Ascending aorta (tissue), 2 donors: ENCODE measurements around the gene MTHFSD. TPM values are rescaled to one million over a fixed set of nuclear protein-coding genes. Genes with fewer than 3 reads are reported as not detected.
"Not testable (repeated sequence)": the region's sequence is repeated elsewhere in the genome, so short reads cannot be mapped to it uniquely, and the experiment has no call there.

Experiments used
- DNase-seq, 2 donors: peaks; one replicate each; pipeline ENCODE4 v3.0.0-alpha.2; 2019; ENCODE audit warnings: low spot score in 2 of 2
- H3K27ac ChIP-seq, 2 donors: fragments of 200-600 bp; sonication (generic); one replicate each; pipeline ENCODE4 v1.5.1; 2016 to 2017; ENCODE audit warnings: mild to moderate bottlenecking in 1 of 2
- H3K27me3 ChIP-seq: fragments of 200-600 bp; sonication (generic); one replicate; pipeline ENCODE4 v1.5.1; 2017
- H3K36me3 ChIP-seq, 2 donors: fragments of 200-600 bp; sonication (generic); one replicate each; pipeline ENCODE4 v1.5.1; 2016
- H3K4me1 ChIP-seq, 2 donors: fragments of 200-600 bp; sonication (generic); one replicate each; pipeline ENCODE4 v1.5.1; 2016 to 2017; ENCODE audit warnings: mild to moderate bottlenecking in 1 of 2
- H3K4me3 ChIP-seq, 2 donors: fragments of 200-600 bp; sonication (generic); one replicate each; pipeline ENCODE4 v1.5.1; 2016 to 2017; ENCODE audit warnings: mild to moderate bottlenecking in 1 of 2
- H3K9me3 ChIP-seq, 2 donors: fragments of 200-600 bp; sonication (generic); one replicate each; pipeline ENCODE4 v1.5.1; 2016
- intact Hi-C: fragments of 100-400 bp; cut with DNase I; formaldehyde crosslinking; loops from one replicate; pipeline ENCODE4 v1.15.1; 2023
- total RNA-seq: library from RNA; depleted of rRNA; stranded (reverse); fragments of >200 nt; gene quantifications from one replicate; pipeline ENCODE4 v1.1.0, GENCODE V29; 2016
- TF ChIP-seq, protein P1 (sequence below), 3 experiments: fragments of 200-600 bp in 2 of 3; fragments of 450-650 bp in 1 of 3; sonication (generic) in 2 of 3; IDR thresholded peaks; one replicate each; pipeline ENCODE4 v1.5.1; 2016 to 2019; ENCODE audit warnings: antibody characterized with exemption in 3 of 3, mild to moderate bottlenecking in 1 of 3, moderate library complexity in 1 of 3

Gene MTHFSD
- total RNA-seq, 1 donor from 2014 or later: 44.1 TPM

DNA sequence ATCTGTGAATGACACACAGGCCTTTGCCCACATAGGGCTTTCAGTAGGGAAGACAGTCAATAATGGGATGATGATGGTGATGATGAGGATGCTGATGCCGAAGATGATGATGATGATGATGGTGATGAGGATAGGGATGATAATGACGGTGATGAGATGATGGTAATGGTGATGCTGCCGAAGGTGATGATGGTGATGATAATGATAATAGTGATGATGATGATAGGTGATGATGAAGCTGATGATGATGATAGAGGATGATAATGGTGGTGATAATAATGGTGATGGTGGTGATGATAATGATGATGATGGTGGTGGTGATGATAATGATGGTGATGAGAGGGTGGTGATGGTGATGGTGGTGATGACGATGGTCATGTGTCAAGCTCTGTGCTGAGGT lies 36.2 kb upstream of the MTHFSD start:
- no peaks in the 10 kb centered on the region for H3K27me3 ChIP-seq
- H3K4me1 ChIP-seq: peaks cover 16 to 76% of the 10 kb centered on the region in 2 donors
- H3K36me3 ChIP-seq: no peaks in the 10 kb centered on the region
- peak in 1 of 2 donors; percentile 40 for DNase-seq
- H3K4me3 ChIP-seq: no peak overlapping the region
- TF ChIP-seq, protein P1, sequence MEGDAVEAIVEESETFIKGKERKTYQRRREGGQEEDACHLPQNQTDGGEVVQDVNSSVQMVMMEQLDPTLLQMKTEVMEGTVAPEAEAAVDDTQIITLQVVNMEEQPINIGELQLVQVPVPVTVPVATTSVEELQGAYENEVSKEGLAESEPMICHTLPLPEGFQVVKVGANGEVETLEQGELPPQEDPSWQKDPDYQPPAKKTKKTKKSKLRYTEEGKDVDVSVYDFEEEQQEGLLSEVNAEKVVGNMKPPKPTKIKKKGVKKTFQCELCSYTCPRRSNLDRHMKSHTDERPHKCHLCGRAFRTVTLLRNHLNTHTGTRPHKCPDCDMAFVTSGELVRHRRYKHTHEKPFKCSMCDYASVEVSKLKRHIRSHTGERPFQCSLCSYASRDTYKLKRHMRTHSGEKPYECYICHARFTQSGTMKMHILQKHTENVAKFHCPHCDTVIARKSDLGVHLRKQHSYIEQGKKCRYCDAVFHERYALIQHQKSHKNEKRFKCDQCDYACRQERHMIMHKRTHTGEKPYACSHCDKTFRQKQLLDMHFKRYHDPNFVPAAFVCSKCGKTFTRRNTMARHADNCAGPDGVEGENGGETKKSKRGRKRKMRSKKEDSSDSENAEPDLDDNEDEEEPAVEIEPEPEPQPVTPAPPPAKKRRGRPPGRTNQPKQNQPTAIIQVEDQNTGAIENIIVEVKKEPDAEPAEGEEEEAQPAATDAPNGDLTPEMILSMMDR (IDR thresholded peaks at IDR 0.05): no peak
- peak overlapping the region; percentile 95 to 99 for H3K27ac ChIP-seq
- intact Hi-C loops: no loop called here
- no peaks in the 10 kb centered on the region for H3K9me3 ChIP-seq

DNA sequence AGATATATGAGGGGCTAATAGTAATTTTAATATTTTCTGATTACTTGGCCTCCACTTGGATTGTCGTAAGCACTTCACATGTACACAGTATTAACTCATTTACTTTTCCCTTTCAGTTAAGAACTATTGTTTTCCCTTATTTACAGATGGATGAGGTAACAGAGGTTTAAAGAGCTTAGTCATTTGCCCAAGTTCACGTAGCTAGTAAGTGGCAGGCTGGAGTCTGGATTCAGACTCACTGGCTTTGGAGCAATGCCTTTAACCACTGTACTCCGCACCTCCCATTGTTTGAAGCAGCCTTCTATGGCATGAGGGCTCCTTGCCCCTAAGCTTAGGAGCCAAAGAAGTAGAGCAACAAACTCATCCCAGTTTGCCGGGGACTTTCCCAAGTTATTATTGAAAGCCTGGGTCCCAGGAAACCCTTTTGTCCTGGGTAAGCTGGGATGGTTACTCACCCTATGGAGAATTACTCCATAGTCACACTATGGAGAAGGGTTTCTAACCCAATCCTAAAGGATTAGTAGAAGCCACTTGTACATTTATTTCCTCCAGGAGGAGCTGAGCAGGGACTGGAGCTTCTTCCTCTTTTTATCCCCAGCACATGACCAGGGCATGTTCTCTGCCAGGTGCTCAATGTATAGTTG lies 35.6 kb upstream of the MTHFSD start:
- peaks cover 12 to 75% of the 10 kb centered on the region in 2 donors for H3K4me1 ChIP-seq
- H3K4me3 ChIP-seq: no peak overlapping the region
- peak overlapping the region; percentile 91 to 99 for H3K27ac ChIP-seq
- H3K9me3 ChIP-seq: no peaks in the 10 kb centered on the region
- intact Hi-C loops: no loop called here
- DNase-seq: peak in 1 of 2 donors; percentile 75
- H3K27me3 ChIP-seq: no peaks in the 10 kb centered on the region
- TF ChIP-seq, protein P1 (IDR thresholded peaks at IDR 0.05): no peak
- no peaks in the 10 kb centered on the region for H3K36me3 ChIP-seq

- H3K4me3 ChIP-seq, H3K36me3 ChIP-seq, H3K9me3 ChIP-seq, H3K27me3 ChIP-seq, DNase-seq, intact Hi-C loops: not testable (repeated sequence)
- H3K4me1 ChIP-seq: peaks cover 29 to 78% of the 10 kb centered on the region in 2 donors
- peak overlapping the region; percentile 91 to 99 for H3K27ac ChIP-seq
These were observed 32.9 kb upstream of the MTHFSD start for GRCh38 chr16:86587955-86588354.

DNA sequence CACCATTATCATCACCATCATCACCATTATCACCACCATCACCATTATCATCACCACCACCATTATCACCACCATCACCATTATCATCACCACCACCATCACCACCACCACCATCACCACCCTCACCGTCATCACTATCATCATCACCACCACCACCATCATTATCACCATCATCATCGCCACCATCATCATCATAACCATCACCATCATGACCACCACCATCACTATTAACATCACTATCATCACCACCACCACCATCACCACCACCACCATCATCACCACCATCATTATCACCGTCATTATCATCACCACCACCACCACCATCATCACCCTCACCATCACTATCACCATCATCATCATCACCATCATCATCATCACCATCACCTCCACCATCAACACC lies 32.5 kb upstream of the MTHFSD start:
- Histone ChIP-seq H3K4me1 (peaks cover 29 to 78% of the 10 kb centered on the region in 2 donors), H3K27me3 (no peaks in the 10 kb centered on the region), H3K27ac (peak overlapping the region; percentile 91 to 99), H3K36me3 (peaks cover 0 to 3% of the 10 kb centered on the region in 2 donors), H3K4me3 (no peak overlapping the region), H3K9me3 (no peaks in the 10 kb centered on the region)
- DNase-seq: peak in 1 of 2 donors; percentile 3
- TF ChIP-seq, protein P1 (IDR thresholded peaks at IDR 0.05): no peak
- intact Hi-C loops: no loop called here

- DNase-seq: peak in 1 of 2 donors; percentile 91
- Histone ChIP-seq H3K27me3 (no peaks in the 10 kb centered on the region), H3K36me3 (peaks cover 0 to 3% of the 10 kb centered on the region in 2 donors), H3K9me3 (no peaks in the 10 kb centered on the region), H3K4me1 (peaks cover 29 to 85% of the 10 kb centered on the region in 2 donors), H3K4me3 (peak overlapping the region in 1 of 2 donors; percentile 26), H3K27ac (peak overlapping the region; percentile 91 to 99)
- intact Hi-C loops: loop anchor here (2.0 kb wide), 1 partner anchor 23 kb away; no protein-coding TSS in a partner anchor
- TF ChIP-seq, protein P1 (IDR thresholded peaks at IDR 0.05): no peak
These were observed 31.0 kb upstream of the MTHFSD start for GRCh38 chr16:86585821-86586611.
